WTC11 (cell line): ENCODE data around the gene GCHFR. TPM values are rescaled to one million over a fixed set of nuclear protein-coding genes. Genes with fewer than 3 reads are reported as not detected.
A peak's percentile ranks its signal among the peaks of the same experiment; 100 is the strongest.

Source experiments
- ATAC-seq: fragments of 200-7000 bp; cut with Tn5 transposase; 2 replicates; pipeline ENCODE4 v1.10.0; 2021; ENCODE audit warnings: mild to moderate bottlenecking, moderate library complexity
- CTCF ChIA-PET: fragments of 300-600 bp; sonication (Branson Sonifier 250); formaldehyde crosslinking; loops from one replicate; lab custom pipeline; 2021; ENCODE audit warnings: antibody characterized with exemption; lab: Charles Lee
- POLR2A ChIA-PET: fragments of 350-600 bp; sonication (Branson Sonifier 250); formaldehyde crosslinking; loops from one replicate; lab custom pipeline; 2021; ENCODE audit warnings: antibody characterized with exemption; lab: Charles Lee
- DNase-seq: peaks from one replicate; pipeline ENCODE4 v3.0.0; 2021; ENCODE audit warnings: low spot score
- H3K27ac Mint-ChIP-seq: 2 replicates; pipeline ENCODE4 v1.8.0; 2021; ENCODE audit warnings: mixed read lengths
- H3K27me3 Mint-ChIP-seq: 2 replicates; pipeline ENCODE4 v1.8.0; 2021; ENCODE audit warnings: low read depth, mild to moderate bottlenecking, moderate library complexity, mixed read lengths
- H3K36me3 Mint-ChIP-seq: 2 replicates; pipeline ENCODE4 v1.8.0; 2021; ENCODE audit warnings: mixed read lengths
- H3K4me1 Mint-ChIP-seq: 2 replicates; pipeline ENCODE4 v1.8.0; 2022; ENCODE audit warnings: mixed read lengths
- H3K4me3 Mint-ChIP-seq: 2 replicates; pipeline ENCODE4 v1.8.0; 2021; ENCODE audit warnings: mild to moderate bottlenecking, moderate library complexity, mixed read lengths
- H3K9me3 Mint-ChIP-seq: 2 replicates; pipeline ENCODE4 v1.8.0; 2021; ENCODE audit warnings: mixed read lengths
- AR ChIP-seq: fragments of 250-450 bp; sonication (Bioruptor Pico); IDR thresholded peaks from 2 replicates; pipeline ENCODE4 v1.9.0; 2021; ENCODE audit warnings: mild to moderate bottlenecking
- ATF3 ChIP-seq: sonication (generic); formaldehyde crosslinking; conservative IDR thresholded peaks from 2 replicates; pipeline ENCODE4 v1.8.1; 2022; ENCODE audit warnings: mild to moderate bottlenecking, missing genetic modification reagents
- CBFB ChIP-seq: sonication (generic); formaldehyde crosslinking; IDR thresholded peaks from 2 replicates; pipeline ENCODE4 v1.8.1; 2022; ENCODE audit warnings: mild to moderate bottlenecking, low read depth, missing genetic modification reagents
- CTCF ChIP-seq: fragments of 200-600 bp; IDR thresholded peaks from 2 replicates; pipeline ENCODE4 v1.8.0; 2022; ENCODE audit warnings: antibody characterized with exemption
- ELF4 ChIP-seq: sonication (generic); formaldehyde crosslinking; IDR thresholded peaks from 2 replicates; pipeline ENCODE4 v1.8.1; 2022; ENCODE audit warnings: low read depth, mild to moderate bottlenecking, moderate library complexity, missing genetic modification reagents
- FOXK1 ChIP-seq: sonication (generic); formaldehyde crosslinking; IDR thresholded peaks from 2 replicates; pipeline ENCODE4 v1.8.0; 2022; ENCODE audit warnings: mild to moderate bottlenecking, moderate library complexity, missing genetic modification reagents
- NR3C1 ChIP-seq: sonication (generic); formaldehyde crosslinking; conservative IDR thresholded peaks from 2 replicates; pipeline ENCODE4 v1.8.1; 2023; ENCODE audit warnings: low read depth, mild to moderate bottlenecking, missing genetic modification reagents
- OVOL2 ChIP-seq: fragments of 250-450 bp; sonication (Bioruptor Pico); IDR thresholded peaks from 2 replicates; pipeline ENCODE4 v1.9.0; 2021; ENCODE audit warnings: mild to moderate bottlenecking, borderline replicate concordance
- PRDM15 ChIP-seq: sonication (generic); formaldehyde crosslinking; IDR thresholded peaks from 2 replicates; pipeline ENCODE4 v1.8.0; 2022; ENCODE audit warnings: missing genetic modification reagents
- RELA ChIP-seq: sonication (generic); formaldehyde crosslinking; IDR thresholded peaks from 2 replicates; pipeline ENCODE4 v1.8.1; 2022; ENCODE audit warnings: missing genetic modification reagents, mild to moderate bottlenecking, borderline replicate concordance
- RORB ChIP-seq: fragments of 250-450 bp; sonication (Bioruptor Pico); IDR thresholded peaks from 2 replicates; pipeline ENCODE4 v1.9.0; 2021; ENCODE audit warnings: mild to moderate bottlenecking
- SOX15 ChIP-seq: fragments of 250-450 bp; sonication (Bioruptor Pico); IDR thresholded peaks from 2 replicates; pipeline ENCODE4 v1.9.0; 2021; ENCODE audit warnings: mild to moderate bottlenecking
- STAT6 ChIP-seq: sonication (generic); formaldehyde crosslinking; conservative IDR thresholded peaks from 2 replicates; pipeline ENCODE4 v1.8.1; 2023; ENCODE audit warnings: mild to moderate bottlenecking, low read depth, missing genetic modification reagents, moderate library complexity
- TP53 ChIP-seq: sonication (generic); formaldehyde crosslinking; IDR thresholded peaks from 2 replicates; pipeline ENCODE4 v1.8.1; 2023; ENCODE audit warnings: mild to moderate bottlenecking, missing genetic modification reagents
- ZBTB21 ChIP-seq: sonication (generic); formaldehyde crosslinking; IDR thresholded peaks from 2 replicates; pipeline ENCODE4 v1.8.1; 2023; ENCODE audit warnings: mild to moderate bottlenecking, missing genetic modification reagents, borderline replicate concordance
- ZBTB43 ChIP-seq: sonication (generic); formaldehyde crosslinking; IDR thresholded peaks from 2 replicates; pipeline ENCODE4 v1.8.1; 2023; ENCODE audit warnings: mild to moderate bottlenecking, missing genetic modification reagents
- ZNF317 ChIP-seq: sonication (generic); formaldehyde crosslinking; IDR thresholded peaks from 2 replicates; pipeline ENCODE4 v1.8.1; 2023; ENCODE audit warnings: low read depth, mild to moderate bottlenecking, moderate library complexity, missing genetic modification reagents, borderline replicate concordance
- ZNF512 ChIP-seq: sonication (generic); formaldehyde crosslinking; IDR thresholded peaks from 2 replicates; pipeline ENCODE4 v1.8.1; 2022; ENCODE audit warnings: missing genetic modification reagents, borderline replicate concordance
- total RNA-seq: library from RNA; stranded (reverse); gene quantifications from 3 replicates; pipeline ENCODE4 v1.2.3, GENCODE V29; 2021

GCHFR gene
- total RNA-seq, 1 experiment from 2014 or later: 42.3 TPM

- TF ChIP-seq CTCF (no peak), ZBTB21 (CRISPR knock-in tag) (no peak), CBFB (no peak)
Measured at GRCh38 chr15:40806672-40807027, 42.8 kb downstream of the GCHFR start (continued).

- Mint-ChIP-seq H3K9me3 (no peaks in the 10 kb centered on the region), H3K4me1 (peaks cover 22% of the 10 kb centered on the region), H3K36me3 (no peaks in the 10 kb centered on the region; the same call in none of the 2 replicates), H3K4me3 (peak within 1 kb of the TSS; percentile 98), H3K27me3 (no peaks in the 10 kb centered on the region), H3K27ac (peak within 1 kb of the TSS; percentile 97)
- ChIA-PET CTCF (interaction anchor here (0.6 to 3.3 kb wide), 17 partner anchors 15 to 1256 kb away, joined by 3 to 33 read pairs (median 5); partner anchors contain the start of genes GCHFR, PPP1R14D, RHOV and VPS18), POLR2A (interaction anchor here (0.5 to 1.8 kb wide), 4 partner anchors 37 to 113 kb away, joined by 3 to 10 read pairs (median 3); partner anchors contain the start of gene SPINT1)
- DNase-seq: peak; percentile 97
- peak; percentile 99 for ATAC-seq
- TF ChIP-seq NR3C1: no peak
- peak; percentile 54; the same call in 1 of the 2 replicates for TF ChIP-seq ZBTB21 (CRISPR knock-in tag)
- no peak for TF ChIP-seq ELF4 (CRISPR knock-in tag)
- no peak for TF ChIP-seq ZNF317 (CRISPR knock-in tag)
- peak; percentile 60 for TF ChIP-seq FOXK1 (CRISPR knock-in tag)
- no peak for TF ChIP-seq SOX15 (CRISPR knock-in tag)
- no peak for TF ChIP-seq RORB (CRISPR knock-in tag)
- 0 out of 2 replicates have a peak, but pooled peaks have one; percentile 62 for TF ChIP-seq STAT6 (CRISPR knock-in tag)
- 0 out of 2 replicates have a peak, but pooled peaks have one; percentile 55 for TF ChIP-seq ZBTB43 (CRISPR knock-in tag)
- TF ChIP-seq OVOL2 (CRISPR knock-in tag): no peak
- TF ChIP-seq ZNF512 (CRISPR knock-in tag): no peak
- TF ChIP-seq ATF3 (CRISPR knock-in tag): no peak
- no peak for TF ChIP-seq AR (CRISPR knock-in tag)
- TF ChIP-seq RELA (CRISPR knock-in tag): no peak
- no peak for TF ChIP-seq TP53
- no peak for TF ChIP-seq PRDM15 (CRISPR knock-in tag)
Measured at GRCh38 chr15:40807028-40807887, 43.4 kb downstream of the GCHFR start, which contains the start of the genes DNAJC17 and ZFYVE19. TSS of gene DNAJC17 (minus strand) at chr15:40807473. CDS start at chr15:40807446, 27 bp downstream. TSS of gene ZFYVE19 (plus strand) at chr15:40807089. CDS start at chr15:40807590, 501 bp downstream.
